Mesenchymal stem cell (in vitro differentiated cells and primary cell): ENCODE results near the gene EXO1.

Experiments used
- DNase-seq: peaks from one replicate; pipeline ENCODE4 v3.0.0-alpha.2; 2013
- H2AFZ ChIP-seq: one replicate; pipeline ENCODE4 v1.6.1; 2013; ENCODE audit warnings: low read depth, mild to moderate bottlenecking, control low read depth, inconsistent platforms, low read length, moderate library complexity
- H2AK5ac ChIP-seq: 2 replicates; pipeline ENCODE4 v1.6.1; 2013; ENCODE audit warnings: low read length, moderate library complexity, mild to moderate bottlenecking, inconsistent platforms; ENCODE audit not compliant: severe bottlenecking
- H2BK120ac ChIP-seq: one replicate; pipeline ENCODE4 v1.6.1; 2013; ENCODE audit warnings: low read depth, mild to moderate bottlenecking, inconsistent platforms, low read length, moderate library complexity
- H2BK12ac ChIP-seq, 2 experiments: one replicate each; pipeline ENCODE4 v1.6.1; 2013; ENCODE audit warnings: inconsistent platforms in 2 of 2, low read length in 2 of 2, mild to moderate bottlenecking in 2 of 2, moderate library complexity in 2 of 2, control low read depth in 1 of 2
- H2BK15ac ChIP-seq: one replicate; pipeline ENCODE4 v1.6.1; 2013; ENCODE audit warnings: mild to moderate bottlenecking, low read depth, inconsistent platforms; ENCODE audit not compliant: poor library complexity, severe bottlenecking
- H2BK5ac ChIP-seq: 2 replicates; pipeline ENCODE4 v1.6.1; 2013; ENCODE audit warnings: low read depth, mild to moderate bottlenecking, low read length, control low read depth, inconsistent platforms; ENCODE audit not compliant: poor library complexity, severe bottlenecking
- H3K14ac ChIP-seq, 2 experiments: one replicate each; pipeline ENCODE4 v1.6.1; 2013; ENCODE audit warnings: inconsistent platforms in 2 of 2, low read length in 2 of 2, control low read depth in 1 of 2, mild to moderate bottlenecking in 1 of 2, moderate library complexity in 1 of 2
- H3K18ac ChIP-seq, 2 experiments: one replicate each; pipeline ENCODE4 v1.6.1; 2013; ENCODE audit warnings: inconsistent platforms in 2 of 2, low read length in 2 of 2, control low read depth in 1 of 2, low read depth in 1 of 2, mild to moderate bottlenecking in 1 of 2
- H3K23ac ChIP-seq, 2 experiments: one replicate each; pipeline ENCODE4 v1.6.1; 2013; ENCODE audit warnings: inconsistent platforms in 2 of 2, low read length in 2 of 2, mild to moderate bottlenecking in 2 of 2, moderate library complexity in 2 of 2, control low read depth in 1 of 2
- H3K27ac ChIP-seq: 2 replicates; pipeline ENCODE4 v1.5.1; 2013; ENCODE audit warnings: mild to moderate bottlenecking, moderate library complexity, low read length, control low read depth, inconsistent platforms; ENCODE audit not compliant: poor library complexity, severe bottlenecking
- H3K27me3 ChIP-seq, 2 experiments: 2 replicates each; pipeline versions ENCODE4 v1.6.1 to v1.7.0; 2013; ENCODE audit warnings: low read length in 2 of 2, mild to moderate bottlenecking in 2 of 2, moderate library complexity in 2 of 2, control low read depth in 1 of 2, inconsistent platforms in 1 of 2; ENCODE audit not compliant: control insufficient read depth in 1 of 2, insufficient read depth in 1 of 2
- H3K36me3 ChIP-seq, 2 experiments: 2 replicates each; pipeline versions ENCODE4 v1.6.1 to v1.7.0; 2013; ENCODE audit warnings: low read length in 2 of 2, control low read depth in 1 of 2, inconsistent platforms in 1 of 2, low read depth in 1 of 2, mild to moderate bottlenecking in 1 of 2; ENCODE audit not compliant: insufficient read depth in 2 of 2, control insufficient read depth in 1 of 2
- H3K4ac ChIP-seq, 2 experiments: one replicate each; pipeline ENCODE4 v1.6.1; 2013; ENCODE audit warnings: inconsistent platforms in 2 of 2, low read length in 2 of 2, mild to moderate bottlenecking in 2 of 2, moderate library complexity in 2 of 2, control low read depth in 1 of 2, low read depth in 1 of 2
- H3K4me1 ChIP-seq: 2 replicates; pipeline ENCODE4 v1.6.1; 2013; ENCODE audit warnings: low read depth, low read length, control low read depth; ENCODE audit not compliant: control insufficient read depth, insufficient read depth
- H3K4me2 ChIP-seq: 2 replicates; pipeline ENCODE4 v1.6.1; 2013; ENCODE audit warnings: low read length, mild to moderate bottlenecking, inconsistent platforms; ENCODE audit not compliant: poor library complexity, severe bottlenecking
- H3K4me3 ChIP-seq, 2 experiments: 2 replicates each; pipeline versions ENCODE4 v1.5.1 to v1.7.0; 2013; ENCODE audit warnings: low read length in 2 of 2, mild to moderate bottlenecking in 2 of 2, control low read depth in 1 of 2, low read depth in 1 of 2; ENCODE audit not compliant: insufficient read depth in 1 of 2
- H3K79me1 ChIP-seq: replicated peaks from 2 replicates; pipeline ENCODE4 v1.6.1; 2013; ENCODE audit warnings: mild to moderate bottlenecking, control low read depth, low read length, inconsistent platforms; ENCODE audit not compliant: poor library complexity, severe bottlenecking
- H3K9ac ChIP-seq: 2 replicates; pipeline ENCODE4 v1.7.0; 2013; ENCODE audit warnings: mild to moderate bottlenecking, low read length, moderate library complexity
- H3K9me3 ChIP-seq: 2 replicates; pipeline ENCODE4 v1.7.0; 2013; ENCODE audit warnings: mild to moderate bottlenecking, low read length; ENCODE audit not compliant: control insufficient read depth
- H4K8ac ChIP-seq: one replicate; pipeline ENCODE4 v1.6.1; 2013; ENCODE audit warnings: inconsistent platforms, mild to moderate bottlenecking, low read length, moderate library complexity
- H4K91ac ChIP-seq: one replicate; pipeline ENCODE4 v1.6.1; 2013; ENCODE audit warnings: mild to moderate bottlenecking, low read length, inconsistent platforms
- WGBS: methylation state at CpG from one replicate; pipeline ENCODE4 v1.1.7; 2013; ENCODE audit warnings: mixed read lengths; 5-methylcytosine and 5-hydroxymethylcytosine counted together

The EXO1 gene

DNA sequence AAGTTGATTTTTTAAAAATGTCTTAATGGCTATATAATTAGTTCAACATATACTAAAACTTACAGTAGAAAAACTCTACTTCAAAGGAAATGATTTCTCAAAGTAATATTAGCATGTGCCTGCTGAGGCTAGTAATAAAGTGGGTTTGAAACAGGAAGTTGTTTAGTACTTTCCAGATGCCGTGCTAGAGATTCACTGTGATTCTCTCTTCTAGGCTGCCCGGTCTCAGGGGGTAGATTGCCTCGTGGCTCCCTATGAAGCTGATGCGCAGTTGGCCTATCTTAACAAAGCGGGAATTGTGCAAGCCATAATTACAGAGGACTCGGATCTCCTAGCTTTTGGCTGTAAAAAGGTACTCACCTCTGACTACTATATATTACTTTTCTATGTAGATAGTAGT, 9.1 kb downstream of the EXO1 start:
- H3K4me3 ChIP-seq = no peak overlapping the region
- no peak overlapping the region for H4K8ac ChIP-seq
- no peak overlapping the region for H2BK12ac ChIP-seq
- no peak overlapping the region for H3K27ac ChIP-seq
- H3K4me2 ChIP-seq = no peak overlapping the region
- WGBS = 83% methylated on average over 4 of the region's 6 CpGs
- H3K23ac ChIP-seq = no peak overlapping the region
- H2BK15ac ChIP-seq = no peak overlapping the region
- H3K9ac ChIP-seq = peak overlapping the region; percentile 63
- H2BK5ac ChIP-seq = no peak overlapping the region
- H3K18ac ChIP-seq = no peak overlapping the region
- no peaks in the 10 kb centered on the region for H3K27me3 ChIP-seq
- H2AK5ac ChIP-seq = no peak overlapping the region
- no peaks in the 10 kb centered on the region for H3K9me3 ChIP-seq
- H3K4me1 ChIP-seq = peaks cover 3% of the 10 kb centered on the region
- no peak overlapping the region for H3K14ac ChIP-seq
- H3K4ac ChIP-seq = no peak overlapping the region
- H2AFZ ChIP-seq = no peak overlapping the region
- H4K91ac ChIP-seq = no peak overlapping the region
- H2BK120ac ChIP-seq = no peak overlapping the region
- H3K36me3 ChIP-seq = peaks cover 2 to 9% of the 10 kb centered on the region in 2 experiments
- no peak for DNase-seq
- H3K79me1 ChIP-seq = peaks cover 8% of the 10 kb centered on the region

DNA sequence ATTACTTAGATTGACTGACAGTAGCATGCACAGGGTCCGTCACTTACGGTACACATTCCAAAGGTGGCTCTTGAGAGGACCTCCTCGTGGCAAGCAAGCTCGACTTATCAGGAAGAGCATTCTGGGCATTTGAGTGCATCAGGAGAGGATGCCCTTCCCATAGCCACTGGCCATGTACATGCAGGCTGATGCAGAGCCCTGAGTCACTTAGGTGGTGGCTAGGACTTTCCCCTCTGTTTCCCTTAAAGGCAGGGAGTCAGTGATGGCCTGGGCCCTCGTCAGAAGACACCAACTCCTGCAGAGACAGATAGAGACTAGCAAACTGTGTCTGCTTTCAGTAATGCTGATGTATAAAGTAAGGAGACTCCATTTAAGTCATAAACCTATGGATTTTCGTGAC, 12.9 kb downstream of the EXO1 start:
- no peak overlapping the region for H2BK5ac ChIP-seq
- H3K9ac ChIP-seq = no peak overlapping the region
- H3K4me3 ChIP-seq = no peak overlapping the region
- no peak overlapping the region for H3K27ac ChIP-seq
- H2AK5ac ChIP-seq = no peak overlapping the region
- H3K14ac ChIP-seq = no peak overlapping the region
- H2AFZ ChIP-seq = no peak overlapping the region
- peaks cover 2 to 6% of the 10 kb centered on the region in 2 experiments for H3K36me3 ChIP-seq
- H4K8ac ChIP-seq = no peak overlapping the region
- H3K4ac ChIP-seq = no peak overlapping the region
- no peak overlapping the region for H3K23ac ChIP-seq
- H2BK120ac ChIP-seq = no peak overlapping the region
- H4K91ac ChIP-seq = no peak overlapping the region
- H3K27me3 ChIP-seq = no peaks in the 10 kb centered on the region
- H2BK15ac ChIP-seq = no peak overlapping the region
- H3K18ac ChIP-seq = no peak overlapping the region
- WGBS = 100% methylated on average over 5 of the region's 6 CpGs
- DNase-seq = no peak
- no peak overlapping the region for H3K4me2 ChIP-seq
- peaks cover 5% of the 10 kb centered on the region for H3K79me1 ChIP-seq
- H3K9me3 ChIP-seq = no peaks in the 10 kb centered on the region
- H2BK12ac ChIP-seq = no peak overlapping the region
- peaks cover 3% of the 10 kb centered on the region for H3K4me1 ChIP-seq

DNA sequence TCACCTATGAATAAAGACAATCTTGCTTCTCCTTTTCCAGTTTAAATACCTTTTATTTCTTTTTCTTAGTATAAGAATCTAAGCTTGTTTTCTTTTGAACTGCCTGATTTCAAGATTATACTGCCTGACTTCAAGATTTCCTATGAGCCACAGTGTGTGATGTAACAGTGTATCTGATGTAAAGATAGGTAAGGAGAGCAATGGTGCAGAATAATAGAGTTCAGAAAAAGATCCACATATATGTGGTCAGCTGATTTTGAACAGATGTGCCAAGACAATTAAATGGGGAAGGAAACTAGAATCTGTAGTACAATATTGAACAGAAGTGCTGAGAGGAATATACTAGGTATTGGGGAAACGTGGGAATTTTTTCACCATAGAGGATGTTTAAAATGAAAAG, 21.0 kb downstream of the EXO1 start:
- Histone ChIP-seq H3K4me1 (peaks cover 3% of the 10 kb centered on the region), H3K4me2 (no peak overlapping the region), H3K9me3 (no peaks in the 10 kb centered on the region), H3K36me3 (peaks cover 0 to 4% of the 10 kb centered on the region in 2 experiments), H2BK12ac (no peak overlapping the region), H4K91ac (no peak overlapping the region), H2BK15ac (no peak overlapping the region), H2BK120ac (no peak overlapping the region), H3K4me3 (no peak overlapping the region), H3K79me1 (no peaks in the 10 kb centered on the region), H3K9ac (no peak overlapping the region), H3K27me3 (no peaks in the 10 kb centered on the region), H3K14ac (no peak overlapping the region), H3K18ac (no peak overlapping the region), H3K23ac (no peak overlapping the region), H2AK5ac (no peak overlapping the region), H4K8ac (no peak overlapping the region), H3K27ac (no peak overlapping the region), H3K4ac (no peak overlapping the region), H2BK5ac (no peak overlapping the region), H2AFZ (no peak overlapping the region)
- DNase-seq = no peak
- WGBS = no CpG with 5 or more reads among the region's 1 CpG

DNA sequence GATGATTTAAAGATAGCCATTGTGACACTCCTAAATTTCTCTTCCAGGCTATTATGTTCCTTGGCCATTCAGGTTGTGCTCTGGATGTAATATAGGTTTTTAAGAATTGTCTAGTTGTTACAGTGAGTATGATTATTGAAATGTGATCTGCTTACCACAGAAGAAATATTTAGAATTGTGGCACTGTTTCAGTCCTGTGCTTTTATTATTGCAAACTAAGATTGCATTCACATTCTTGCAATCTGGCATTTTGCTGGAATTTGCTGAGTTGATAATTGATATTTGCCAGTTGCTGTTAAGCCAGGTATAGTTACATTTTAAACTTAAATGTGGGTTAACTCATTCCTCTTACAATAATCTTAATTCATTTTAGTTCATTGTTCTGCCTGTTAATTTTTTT, 22.3 kb downstream of the EXO1 start:
- peaks cover 1% of the 10 kb centered on the region for H3K79me1 ChIP-seq
- no peak overlapping the region for H3K18ac ChIP-seq
- no peak overlapping the region for H3K4ac ChIP-seq
- peaks cover 3% of the 10 kb centered on the region for H3K4me1 ChIP-seq
- no peak overlapping the region for H2BK5ac ChIP-seq
- H2AFZ ChIP-seq = no peak overlapping the region
- no peak overlapping the region for H2BK12ac ChIP-seq
- no peak overlapping the region for H3K23ac ChIP-seq
- H3K14ac ChIP-seq = no peak overlapping the region
- no peak overlapping the region for H3K4me2 ChIP-seq
- peak overlapping the region; percentile 31 for H3K27ac ChIP-seq
- H3K27me3 ChIP-seq = no peaks in the 10 kb centered on the region
- H2BK120ac ChIP-seq = no peak overlapping the region
- H2BK15ac ChIP-seq = no peak overlapping the region
- H2AK5ac ChIP-seq = no peak overlapping the region
- H3K9me3 ChIP-seq = no peaks in the 10 kb centered on the region
- no peak overlapping the region for H3K4me3 ChIP-seq
- peaks cover 0 to 4% of the 10 kb centered on the region in 2 experiments for H3K36me3 ChIP-seq
- H4K91ac ChIP-seq = no peak overlapping the region
- no peak for DNase-seq
- no peak overlapping the region for H3K9ac ChIP-seq
- H4K8ac ChIP-seq = no peak overlapping the region
